Rectal smooth muscle tissue (tissue), 1 donor: ENCODE results near the gene RSL1D1.

Experiments used
- H3K27ac ChIP-seq: one replicate; pipeline ENCODE4 v1.7.0; 2013; ENCODE audit warnings: low read depth, low read length, inconsistent platforms
- H3K27me3 ChIP-seq: one replicate; pipeline ENCODE4 v1.7.0; 2013; ENCODE audit warnings: low read length; ENCODE audit not compliant: control insufficient read depth, insufficient read depth
- H3K36me3 ChIP-seq: one replicate; pipeline ENCODE4 v1.7.0; 2013; ENCODE audit warnings: low read length; ENCODE audit not compliant: control insufficient read depth, insufficient read depth
- H3K4me1 ChIP-seq: one replicate; pipeline ENCODE4 v1.7.0; 2013; ENCODE audit warnings: low read length; ENCODE audit not compliant: control insufficient read depth, insufficient read depth
- H3K4me3 ChIP-seq: one replicate; pipeline ENCODE4 v1.7.0; 2013; ENCODE audit warnings: low read length
- H3K9ac ChIP-seq: one replicate; pipeline ENCODE4 v1.7.0; 2013; ENCODE audit warnings: low read length

The RSL1D1 gene

GRCh38 chr16:11871193-11871592 lies 19.9 kb upstream of the RSL1D1 start:
- no peak overlapping the region for H3K4me3 ChIP-seq
- no peaks in the 10 kb centered on the region for H3K4me1 ChIP-seq
- peak overlapping the region; percentile 6 for H3K27ac ChIP-seq
- H3K36me3 ChIP-seq, result peaks cover 17% of the 10 kb centered on the region
- H3K9ac ChIP-seq, result no peak overlapping the region
- H3K27me3 ChIP-seq, result no peaks in the 10 kb centered on the region

GRCh38 chr16:11870399-11870798 lies 19.1 kb upstream of the RSL1D1 start:
- Histone ChIP-seq H3K27me3 (no peaks in the 10 kb centered on the region), H3K4me1 (no peaks in the 10 kb centered on the region), H3K4me3 (no peak overlapping the region), H3K36me3 (peaks cover 17% of the 10 kb centered on the region), H3K9ac (no peak overlapping the region), H3K27ac (no peak overlapping the region)

- no peak overlapping the region for H3K4me3 ChIP-seq
- no peaks in the 10 kb centered on the region for H3K4me1 ChIP-seq
- H3K27me3 ChIP-seq, result no peaks in the 10 kb centered on the region
- no peak overlapping the region for H3K27ac ChIP-seq
- H3K9ac ChIP-seq, result no peak overlapping the region
- peaks cover 17% of the 10 kb centered on the region for H3K36me3 ChIP-seq
Observed at GRCh38 chr16:11869353-11870228, 18.2 kb upstream of the RSL1D1 start.

GRCh38 chr16:11868412-11868980 lies 17.2 kb upstream of the RSL1D1 start:
- H3K27me3 ChIP-seq, result no peaks in the 10 kb centered on the region
- H3K27ac ChIP-seq, result no peak overlapping the region
- no peaks in the 10 kb centered on the region for H3K4me1 ChIP-seq
- H3K4me3 ChIP-seq, result no peak overlapping the region
- peaks cover 17% of the 10 kb centered on the region for H3K36me3 ChIP-seq
- H3K9ac ChIP-seq, result no peak overlapping the region

- Histone ChIP-seq H3K27me3 (no peaks in the 10 kb centered on the region), H3K27ac (no peak overlapping the region), H3K4me3 (no peak overlapping the region), H3K4me1 (no peaks in the 10 kb centered on the region), H3K9ac (no peak overlapping the region), H3K36me3 (no peaks in the 10 kb centered on the region)
Observed at GRCh38 chr16:11862489-11862888, 11.1 kb upstream of the RSL1D1 start.

- Histone ChIP-seq H3K27me3 (no peaks in the 10 kb centered on the region), H3K27ac (no peak overlapping the region), H3K4me1 (peaks cover 2% of the 10 kb centered on the region), H3K36me3 (no peaks in the 10 kb centered on the region), H3K9ac (no peak overlapping the region), H3K4me3 (no peak overlapping the region)
Observed at GRCh38 chr16:11857161-11857560, 5.8 kb upstream of the RSL1D1 start.

- Histone ChIP-seq H3K36me3 (peaks cover 4% of the 10 kb centered on the region), H3K9ac (peak overlapping the region; percentile 59), H3K4me3 (peak overlapping the region; percentile 99), H3K27ac (peak overlapping the region; percentile 87), H3K27me3 (no peaks in the 10 kb centered on the region), H3K4me1 (peaks cover 7% of the 10 kb centered on the region)
Observed at GRCh38 chr16:11852092-11852809, 909 bp upstream of the RSL1D1 start.

- Histone ChIP-seq H3K4me3 (no peak overlapping the region), H3K4me1 (peaks cover 7% of the 10 kb centered on the region), H3K36me3 (peaks cover 25% of the 10 kb centered on the region), H3K9ac (no peak overlapping the region), H3K27ac (no peak overlapping the region), H3K27me3 (no peaks in the 10 kb centered on the region)
Observed at GRCh38 chr16:11848842-11849241, 2.5 kb downstream of the RSL1D1 start.

GRCh38 chr16:11844499-11844898 lies 6.8 kb downstream of the RSL1D1 start:
- Histone ChIP-seq H3K36me3 (peaks cover 28% of the 10 kb centered on the region), H3K27ac (no peak overlapping the region), H3K27me3 (no peaks in the 10 kb centered on the region), H3K4me3 (no peak overlapping the region), H3K9ac (no peak overlapping the region), H3K4me1 (no peaks in the 10 kb centered on the region)

GRCh38 chr16:11843861-11844260 lies 7.5 kb downstream of the RSL1D1 start:
- Histone ChIP-seq H3K4me1 (no peaks in the 10 kb centered on the region), H3K36me3 (peaks cover 28% of the 10 kb centered on the region), H3K9ac (no peak overlapping the region), H3K27ac (no peak overlapping the region), H3K4me3 (no peak overlapping the region), H3K27me3 (no peaks in the 10 kb centered on the region)

- H3K27me3 ChIP-seq, result no peaks in the 10 kb centered on the region
- H3K36me3 ChIP-seq, result peaks cover 30% of the 10 kb centered on the region
- no peak overlapping the region for H3K27ac ChIP-seq
- no peaks in the 10 kb centered on the region for H3K4me1 ChIP-seq
- no peak overlapping the region for H3K9ac ChIP-seq
- no peak overlapping the region for H3K4me3 ChIP-seq
Observed at GRCh38 chr16:11843206-11843605, 8.1 kb downstream of the RSL1D1 start.

- H3K4me3 ChIP-seq, result no peak overlapping the region
- no peaks in the 10 kb centered on the region for H3K4me1 ChIP-seq
- peaks cover 45% of the 10 kb centered on the region for H3K36me3 ChIP-seq
- no peak overlapping the region for H3K27ac ChIP-seq
- no peaks in the 10 kb centered on the region for H3K27me3 ChIP-seq
- no peak overlapping the region for H3K9ac ChIP-seq
Observed at GRCh38 chr16:11841026-11841425, 10.3 kb downstream of the RSL1D1 start.
